Measurements from ENCODE around the gene CYCS.

CYCS gene

DNA sequence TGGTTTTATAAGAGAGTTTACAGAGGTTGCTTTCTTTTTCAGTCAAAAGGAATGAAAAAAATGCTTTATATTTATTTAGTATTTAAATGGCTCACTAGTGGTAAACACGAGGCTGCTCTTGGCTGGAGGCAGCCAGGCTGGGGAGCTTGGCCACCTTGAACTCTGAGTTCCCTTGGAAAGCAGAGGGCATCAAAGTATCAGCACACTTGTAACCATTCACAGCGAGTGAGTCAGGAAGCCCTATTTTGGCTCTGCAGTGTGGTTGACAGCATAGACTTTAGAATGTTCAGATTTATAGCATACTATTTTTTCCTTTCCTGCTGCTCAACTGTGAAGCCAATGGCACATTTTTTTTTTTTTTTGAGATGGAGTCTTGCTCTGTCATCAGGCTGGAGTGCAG, 51.6 kb downstream of the CYCS start:
- Histone ChIP-seq H2AFZ (ENCODE audit: low read length, unreplicated experiment) (no peak overlapping the region), H3K27me3 (ENCODE audit: insufficient read depth, low read length) (no peaks in the 10 kb centered on the region), H3K4me3 (ENCODE audit: low read depth, low read length) (no peak overlapping the region), H3K79me2 (ENCODE audit: control insufficient read depth, insufficient read depth, low read length, unreplicated experiment) (no peaks in the 10 kb centered on the region), H3K27ac (ENCODE audit: low read depth, low read length) (no peak overlapping the region), H3K36me3 (ENCODE audit: insufficient read depth, low read length) (no peaks in the 10 kb centered on the region), H3K4me1 (ENCODE audit: control insufficient read depth, insufficient read depth, low read length, unreplicated experiment) (peaks cover 9% of the 10 kb centered on the region)
